HCT116 (cell line): ENCODE results near the gene MAGED4B. TPM values are rescaled to one million over a fixed set of nuclear protein-coding genes. Genes with fewer than 3 reads are reported as not detected.
"Not testable (repeated sequence)": the region's sequence is repeated elsewhere in the genome, so short reads cannot be mapped to it uniquely, and the experiment has no call there.

Experiments used
- ATAC-seq: fragments of 200-7000 bp; cut with Tn5 transposase; 2 replicates; pipeline ENCODE4 v1.9.1; 2020; ENCODE audit warnings: mild to moderate bottlenecking, moderate library complexity
- BruUV-seq: library from RNA; stranded (reverse); fragments of 400-500 nt; replicated peaks from 2 replicates; lab custom pipeline; 2021; lab: Mats Ljungman, UMichigan
- CTCF ChIA-PET: fragments of 300-600 bp; sonication (Branson Sonifier 250); formaldehyde crosslinking; loops from one replicate; lab custom pipeline; 2021; ENCODE audit warnings: antibody characterized with exemption; lab: Charles Lee
- POLR2A ChIA-PET: fragments of 300-600, 350-600 bp; sonication (Branson Sonifier 250); formaldehyde crosslinking; loops from one replicate; lab custom pipeline; 2021; ENCODE audit warnings: antibody characterized with exemption; lab: Charles Lee
- RAD21 ChIA-PET, 2 experiments: fragments of 300-600 bp; sonication (Branson Sonifier 250); formaldehyde crosslinking; loops; one replicate each; lab custom pipeline; 2023; ENCODE audit warnings: low total read pairs in 2 of 2; ENCODE audit not compliant: uncharacterized antibody in 2 of 2, unreplicated experiment in 2 of 2, low non-redundant PET in 1 of 2; lab: Charles Lee
- DNase-seq: peaks from one replicate; pipeline ENCODE4 v3.0.0-alpha.2; 2010; ENCODE audit warnings: low read depth, low spot score
- H2AFZ ChIP-seq: fragments of 200-600 bp; shearing (Covaris generic), sonication (generic); 2 replicates; pipeline ENCODE4 v1.6.1; 2017; ENCODE audit warnings: low read depth, mixed run types, mixed read lengths, antibody characterized with exemption, low read length; ENCODE audit not compliant: poor library complexity, severe bottlenecking
- H3K27ac ChIP-seq: 2 replicates; pipeline ENCODE4 v1.5.1; 2012; ENCODE audit warnings: low read depth, low read length
- H3K27me3 ChIP-seq: fragments of 200-600 bp; sonication (generic); 2 replicates; pipeline ENCODE4 v1.6.1; 2016; ENCODE audit warnings: mixed run types, low read length, mixed read lengths; ENCODE audit not compliant: insufficient read depth
- H3K36me3 ChIP-seq, 2 experiments: fragments of 200-500 bp in 1 of 2; fragments of 200-600 bp in 1 of 2; sonication (Bioruptor generic) in 1 of 2; sonication (generic) in 1 of 2; 2 replicates each; pipeline versions ENCODE4 v1.5.1 to v1.6.1; 2014 to 2016; ENCODE audit warnings: low read length in 2 of 2, inconsistent platforms in 1 of 2, mixed read lengths in 1 of 2, mixed run types in 1 of 2; ENCODE audit not compliant: insufficient read depth in 2 of 2, control insufficient read depth in 1 of 2
- H3K4me1 ChIP-seq, 2 experiments: fragments of 200-600 bp in 1 of 2; sonication (generic) in 1 of 2; 2 replicates each; pipeline versions ENCODE4 v1.5.1 to v1.6.1; 2012 to 2017; ENCODE audit warnings: low read length in 2 of 2, inconsistent platforms in 1 of 2, mild to moderate bottlenecking in 1 of 2, mixed read lengths in 1 of 2, mixed run types in 1 of 2, moderate library complexity in 1 of 2; ENCODE audit not compliant: insufficient read depth in 2 of 2, control insufficient read depth in 1 of 2
- H3K4me2 ChIP-seq: fragments of 200-600 bp; sonication (generic); 2 replicates; pipeline ENCODE4 v1.6.1; 2017; ENCODE audit warnings: mixed run types, low read length, mixed read lengths
- H3K4me3 ChIP-seq, 2 experiments: fragments of 200-600 bp in 1 of 2; sonication (generic) in 1 of 2; replicated peaks in 1 of 2; 2 replicates each; pipeline ENCODE4 v1.5.1; 2011 to 2016; ENCODE audit warnings: low read length in 2 of 2, control low read depth in 1 of 2, low read depth in 1 of 2, mild to moderate bottlenecking in 1 of 2, mixed read lengths in 1 of 2, mixed run types in 1 of 2
- H3K79me2 ChIP-seq: fragments of 200-600 bp; sonication (generic); 2 replicates; pipeline ENCODE4 v1.6.1; 2017; ENCODE audit warnings: mild to moderate bottlenecking, mixed run types, low read length, moderate library complexity, mixed read lengths; ENCODE audit not compliant: insufficient read depth
- H3K9ac ChIP-seq: fragments of 200-600 bp; sonication (generic); 2 replicates; pipeline ENCODE4 v1.6.1; 2016; ENCODE audit warnings: low read length, mixed read lengths
- H3K9me2 ChIP-seq: fragments of 200-600 bp; sonication (generic), shearing (Covaris generic); 2 replicates; pipeline ENCODE4 v1.6.1; 2017; ENCODE audit warnings: mixed run types, mild to moderate bottlenecking, moderate library complexity; ENCODE audit not compliant: insufficient read depth
- H3K9me3 ChIP-seq, 2 experiments: fragments of 200-500 bp in 1 of 2; fragments of 200-600 bp in 1 of 2; sonication (Bioruptor generic) in 1 of 2; sonication (generic) in 1 of 2; 2 replicates each; pipeline ENCODE4 v1.6.1; 2014 to 2017; ENCODE audit warnings: low read length in 2 of 2, mixed read lengths in 2 of 2, inconsistent platforms in 1 of 2, low read depth in 1 of 2, mild to moderate bottlenecking in 1 of 2, mixed run types in 1 of 2, moderate library complexity in 1 of 2; ENCODE audit not compliant: control insufficient read depth in 1 of 2, insufficient read depth in 1 of 2
- H4K20me1 ChIP-seq: fragments of 200-600 bp; sonication (generic), shearing (Covaris generic); 2 replicates; pipeline ENCODE4 v1.6.1; 2017; ENCODE audit warnings: mixed run types, mild to moderate bottlenecking, moderate library complexity; ENCODE audit not compliant: insufficient read depth
- CBX3 ChIP-seq: IDR thresholded peaks from 2 replicates; pipeline ENCODE4 v1.6.1; 2012; ENCODE audit warnings: low read depth
- EZH2 ChIP-seq: fragments of 200-600 bp; sonication (generic); IDR thresholded peaks from 2 replicates; pipeline ENCODE4 v1.6.1; 2017; ENCODE audit warnings: antibody characterized with exemption, mixed run types
- EZH2phosphoT487 ChIP-seq: fragments of 200-600 bp; IDR thresholded peaks from 2 replicates; pipeline ENCODE4 v1.6.1; 2018; ENCODE audit warnings: antibody characterized with exemption, borderline replicate concordance
- POLR2A ChIP-seq: IDR thresholded peaks from 2 replicates; pipeline ENCODE4 v1.7.0; 2011; ENCODE audit warnings: borderline replicate concordance; ENCODE audit not compliant: insufficient read depth, insufficient read length; ENCODE audit errors: extremely low read depth
- RAD21 ChIP-seq: IDR thresholded peaks from 2 replicates; pipeline ENCODE4 v1.6.1; 2012; ENCODE audit warnings: low read depth, mild to moderate bottlenecking
- SP1 ChIP-seq: IDR thresholded peaks from 2 replicates; pipeline ENCODE4 v1.6.1; 2012; ENCODE audit warnings: low read depth
- ZFX ChIP-seq: fragments of 450-650 bp; IDR thresholded peaks from 2 replicates; pipeline ENCODE4 v1.6.1; 2017
- ZNF274 ChIP-seq: fragments of 200-500 bp; sonication (Bioruptor generic); IDR thresholded peaks from 2 replicates; pipeline ENCODE4 v1.6.1; 2014; ENCODE audit warnings: mild to moderate bottlenecking, low read depth, low read length, inconsistent platforms
- intact Hi-C: fragments of 100-400 bp; cut with micrococcal nuclease; formaldehyde crosslinking; loops from 2 replicates; pipeline ENCODE4 v1.10.0; 2022
- total RNA-seq: library from RNA; stranded (reverse); gene quantifications from one replicate; pipeline ENCODE4 v1.2.1, GENCODE V29; 2021; ENCODE audit not compliant: unreplicated experiment
- TF ChIP-seq, protein P1 (sequence below), 3 experiments: fragments of 200-600 bp in 1 of 3; sonication (generic) in 1 of 3; IDR thresholded peaks in 2 of 3; conservative IDR thresholded peaks in 1 of 3; 2 replicates each; pipeline ENCODE4 v1.5.1; 2012 to 2017; ENCODE audit warnings: low read depth in 2 of 3, low read length in 2 of 3, antibody characterized with exemption in 1 of 3, borderline replicate concordance in 1 of 3, control low read depth in 1 of 3, mild to moderate bottlenecking in 1 of 3, mixed read lengths in 1 of 3, mixed run types in 1 of 3, moderate library complexity in 1 of 3; ENCODE audit not compliant: insufficient read depth in 1 of 3
- TF ChIP-seq, protein P2 (sequence below): IDR thresholded peaks from 2 replicates; pipeline ENCODE4 v1.6.1; 2011; ENCODE audit warnings: mild to moderate bottlenecking, low read length, moderate library complexity; ENCODE audit not compliant: insufficient replicate concordance; ENCODE audit errors: extremely low read depth

The MAGED4B gene
- total RNA-seq, 1 experiment from 2014 or later, result 0.52 TPM

DNA sequence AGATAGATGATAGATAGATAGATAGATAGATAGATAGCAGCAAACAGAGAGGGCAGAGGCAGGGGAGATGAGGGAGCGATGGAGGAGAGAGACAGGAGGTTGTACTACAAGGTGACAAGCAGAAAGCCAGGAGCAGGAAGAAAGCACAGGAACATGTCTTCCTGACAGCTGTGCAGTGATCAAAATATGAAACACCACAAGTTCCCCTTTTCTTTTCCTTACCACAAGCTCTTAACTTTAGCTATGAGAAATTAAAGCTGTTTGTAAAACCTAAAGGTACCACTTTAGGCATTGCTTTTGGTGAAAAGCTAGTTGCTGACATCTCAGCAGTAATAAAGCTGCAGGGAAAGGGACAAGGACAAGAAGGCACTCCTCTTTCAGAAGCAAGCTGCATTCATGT, 9.1 kb upstream of the MAGED4B start:
- no peaks in the 10 kb centered on the region for H3K27me3 ChIP-seq
- H3K9ac ChIP-seq, result no peak overlapping the region
- ATAC-seq, result no peak
- CTCF ChIA-PET, result no interaction called here
- no peak overlapping the region for H3K27ac ChIP-seq
- H3K36me3 ChIP-seq, result no peaks in the 10 kb centered on the region
- H3K9me3 ChIP-seq, result no peaks in the 10 kb centered on the region
- no peaks in the 10 kb centered on the region for H3K9me2 ChIP-seq
- no peak overlapping the region for H3K4me3 ChIP-seq
- H3K79me2 ChIP-seq, result no peaks in the 10 kb centered on the region
- intact Hi-C loops, result no loop called here
- no peak overlapping the region for H3K4me2 ChIP-seq
- TF ChIP-seq, protein P1, sequence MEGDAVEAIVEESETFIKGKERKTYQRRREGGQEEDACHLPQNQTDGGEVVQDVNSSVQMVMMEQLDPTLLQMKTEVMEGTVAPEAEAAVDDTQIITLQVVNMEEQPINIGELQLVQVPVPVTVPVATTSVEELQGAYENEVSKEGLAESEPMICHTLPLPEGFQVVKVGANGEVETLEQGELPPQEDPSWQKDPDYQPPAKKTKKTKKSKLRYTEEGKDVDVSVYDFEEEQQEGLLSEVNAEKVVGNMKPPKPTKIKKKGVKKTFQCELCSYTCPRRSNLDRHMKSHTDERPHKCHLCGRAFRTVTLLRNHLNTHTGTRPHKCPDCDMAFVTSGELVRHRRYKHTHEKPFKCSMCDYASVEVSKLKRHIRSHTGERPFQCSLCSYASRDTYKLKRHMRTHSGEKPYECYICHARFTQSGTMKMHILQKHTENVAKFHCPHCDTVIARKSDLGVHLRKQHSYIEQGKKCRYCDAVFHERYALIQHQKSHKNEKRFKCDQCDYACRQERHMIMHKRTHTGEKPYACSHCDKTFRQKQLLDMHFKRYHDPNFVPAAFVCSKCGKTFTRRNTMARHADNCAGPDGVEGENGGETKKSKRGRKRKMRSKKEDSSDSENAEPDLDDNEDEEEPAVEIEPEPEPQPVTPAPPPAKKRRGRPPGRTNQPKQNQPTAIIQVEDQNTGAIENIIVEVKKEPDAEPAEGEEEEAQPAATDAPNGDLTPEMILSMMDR (IDR thresholded peaks at IDR 0.05 in 2 of 3, conservative IDR thresholded peaks at IDR 0.05 in 1 of 3; ENCODE audit: borderline replicate concordance in 1 of 3, insufficient read depth in 1 of 3, low read depth in 2 of 3, low read length in 2 of 3), result no peak
- no peak for TF ChIP-seq RAD21
- TF ChIP-seq, protein P2, sequence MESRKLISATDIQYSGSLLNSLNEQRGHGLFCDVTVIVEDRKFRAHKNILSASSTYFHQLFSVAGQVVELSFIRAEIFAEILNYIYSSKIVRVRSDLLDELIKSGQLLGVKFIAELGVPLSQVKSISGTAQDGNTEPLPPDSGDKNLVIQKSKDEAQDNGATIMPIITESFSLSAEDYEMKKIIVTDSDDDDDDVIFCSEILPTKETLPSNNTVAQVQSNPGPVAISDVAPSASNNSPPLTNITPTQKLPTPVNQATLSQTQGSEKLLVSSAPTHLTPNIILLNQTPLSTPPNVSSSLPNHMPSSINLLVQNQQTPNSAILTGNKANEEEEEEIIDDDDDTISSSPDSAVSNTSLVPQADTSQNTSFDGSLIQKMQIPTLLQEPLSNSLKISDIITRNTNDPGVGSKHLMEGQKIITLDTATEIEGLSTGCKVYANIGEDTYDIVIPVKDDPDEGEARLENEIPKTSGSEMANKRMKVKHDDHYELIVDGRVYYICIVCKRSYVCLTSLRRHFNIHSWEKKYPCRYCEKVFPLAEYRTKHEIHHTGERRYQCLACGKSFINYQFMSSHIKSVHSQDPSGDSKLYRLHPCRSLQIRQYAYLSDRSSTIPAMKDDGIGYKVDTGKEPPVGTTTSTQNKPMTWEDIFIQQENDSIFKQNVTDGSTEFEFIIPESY, result no peak
- no peak for TF ChIP-seq ZFX
- TF ChIP-seq POLR2A, result no peak
- no peak for TF ChIP-seq EZH2
- TF ChIP-seq SP1, result no peak
- TF ChIP-seq ZNF274, result no peak
- TF ChIP-seq CBX3, result no peak
- TF ChIP-seq EZH2phosphoT487, result no peak
- TF ChIP-seq, all 23 proteins: peak for 0
- no peak for DNase-seq
- ChIA-PET RAD21 (no interaction called here), POLR2A (no interaction called here)
- Histone ChIP-seq H4K20me1 (no peaks in the 10 kb centered on the region), H2AFZ (no peak overlapping the region), H3K4me1 (no peaks in the 10 kb centered on the region)
- BruUV-seq, result no TSS peak

DNA sequence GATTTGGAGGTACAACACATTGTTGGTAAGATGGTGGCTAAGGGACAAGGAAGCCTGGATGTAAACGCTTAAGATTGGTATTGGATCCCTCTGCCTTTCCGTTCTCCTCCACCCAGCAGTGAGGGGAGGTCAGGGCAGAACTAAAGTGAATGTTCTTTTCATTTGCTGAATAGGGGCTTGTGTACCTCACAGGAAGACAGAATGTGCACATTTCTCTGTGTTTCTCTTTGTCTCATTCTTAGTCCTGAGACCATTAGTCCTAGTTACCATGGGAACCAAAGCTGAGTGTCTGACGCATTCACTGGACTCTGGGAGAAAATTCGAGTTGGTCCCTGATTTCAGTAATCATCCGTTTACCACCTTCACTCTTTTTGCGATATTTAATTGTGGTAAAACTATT, 26.7 kb downstream of the MAGED4B start:
- ATAC-seq, H3K79me2 ChIP-seq, H3K36me3 ChIP-seq, H3K4me1 ChIP-seq, RAD21 ChIA-PET, H3K4me2 ChIP-seq, BruUV-seq, H2AFZ ChIP-seq, H3K27me3 ChIP-seq, H3K4me3 ChIP-seq, POLR2A ChIA-PET, intact Hi-C loops, CTCF ChIA-PET, H3K27ac ChIP-seq, H3K9ac ChIP-seq, H3K9me3 ChIP-seq, H3K9me2 ChIP-seq, H4K20me1 ChIP-seq, DNase-seq: not testable (repeated sequence)
